Hepatocyte (in vitro differentiated cells): Measurements from ENCODE around the gene COQ5. TPM values are rescaled to one million over a fixed set of nuclear protein-coding genes. Genes with fewer than 3 reads are reported as not detected.

Experiments used
- DNase-seq: peaks from one replicate; pipeline ENCODE4 v3.0.0-alpha.2; 2016; ENCODE audit warnings: low spot score
- H2AFZ ChIP-seq: fragments of 200-600 bp; sonication (generic); 2 replicates; pipeline ENCODE4 v1.6.0; 2016; ENCODE audit warnings: antibody characterized with exemption, mild to moderate bottlenecking
- H3K27ac ChIP-seq: fragments of 200-600 bp; sonication (generic); 2 replicates; pipeline ENCODE4 v1.5.1; 2016; ENCODE audit warnings: mild to moderate bottlenecking
- H3K27me3 ChIP-seq: fragments of 200-600 bp; sonication (generic); 2 replicates; pipeline ENCODE4 v1.6.1; 2016
- H3K36me3 ChIP-seq: fragments of 200-600 bp; sonication (generic); replicated peaks from 2 replicates; pipeline ENCODE4 v1.5.1; 2016; ENCODE audit warnings: low read depth; ENCODE audit not compliant: insufficient read depth
- H3K4me1 ChIP-seq: fragments of 200-600 bp; sonication (generic); 2 replicates; pipeline ENCODE4 v1.5.1; 2016; ENCODE audit warnings: mild to moderate bottlenecking, moderate library complexity; ENCODE audit not compliant: insufficient read depth
- H3K4me2 ChIP-seq: fragments of 200-600 bp; sonication (generic); 2 replicates; pipeline ENCODE4 v1.6.0; 2016
- H3K4me3 ChIP-seq: fragments of 200-600 bp; sonication (generic); 2 replicates; pipeline ENCODE4 v1.5.1; 2016; ENCODE audit warnings: mild to moderate bottlenecking
- H3K79me2 ChIP-seq: fragments of 200-600 bp; sonication (generic); 2 replicates; pipeline ENCODE4 v1.6.0; 2017; ENCODE audit warnings: mild to moderate bottlenecking
- H3K9me2 ChIP-seq: fragments of 200-600 bp; sonication (generic); replicated peaks from 2 replicates; pipeline ENCODE4 v1.6.0; 2017; ENCODE audit warnings: mild to moderate bottlenecking; ENCODE audit not compliant: insufficient read depth
- H3K9me3 ChIP-seq: fragments of 200-600 bp; sonication (generic); 2 replicates; pipeline ENCODE4 v1.5.1; 2016; ENCODE audit warnings: low read depth, mild to moderate bottlenecking
- H4K20me1 ChIP-seq: fragments of 200-600 bp; sonication (generic); 2 replicates; pipeline ENCODE4 v1.6.0; 2016; ENCODE audit warnings: mild to moderate bottlenecking; ENCODE audit not compliant: insufficient read depth, poor library complexity, severe bottlenecking
- EZH2 ChIP-seq: fragments of 200-600 bp; sonication (generic); IDR thresholded peaks from 2 replicates; pipeline ENCODE4 v1.6.1; 2016; ENCODE audit warnings: antibody characterized with exemption, mild to moderate bottlenecking, borderline replicate concordance
- EZH2phosphoT487 ChIP-seq: fragments of 200-600 bp; sonication (generic); IDR thresholded peaks from one replicate; pipeline ENCODE4 v1.6.1; 2018; ENCODE audit warnings: antibody characterized with exemption, mild to moderate bottlenecking, low read depth, moderate library complexity; ENCODE audit not compliant: unreplicated experiment, severe bottlenecking
- WGBS: methylation state at CpG from one replicate; pipeline ENCODE4 v1.1.6; 2016; ENCODE audit warnings: low lambda C conversion rate; ENCODE audit errors: missing lambda C conversion rate; 5-methylcytosine and 5-hydroxymethylcytosine counted together
- polyA plus RNA-seq: library from polyadenylated mRNA; unstranded; fragments of >200 nt; fragmentation: Nextera tagmentation; extraction: Ambion mirVana; gene quantifications from 2 replicates; pipeline ENCODE4 v1.2.1, GENCODE V29; 2016
- total RNA-seq: library from RNA; depleted of rRNA; stranded (reverse); fragments of >200 nt; gene quantifications from 2 replicates; pipeline ENCODE4 v1.2.3, GENCODE V29; 2014
- TF ChIP-seq, protein P1 (sequence below): fragments of 200-600 bp; sonication (generic); IDR thresholded peaks from 2 replicates; pipeline ENCODE4 v1.5.1; 2016; ENCODE audit warnings: antibody characterized with exemption, mild to moderate bottlenecking; ENCODE audit not compliant: poor library complexity

The COQ5 gene
- total and polyA plus RNA-seq, 2 experiments from 2014 or later: 37.0 to 40.7 TPM

DNA sequence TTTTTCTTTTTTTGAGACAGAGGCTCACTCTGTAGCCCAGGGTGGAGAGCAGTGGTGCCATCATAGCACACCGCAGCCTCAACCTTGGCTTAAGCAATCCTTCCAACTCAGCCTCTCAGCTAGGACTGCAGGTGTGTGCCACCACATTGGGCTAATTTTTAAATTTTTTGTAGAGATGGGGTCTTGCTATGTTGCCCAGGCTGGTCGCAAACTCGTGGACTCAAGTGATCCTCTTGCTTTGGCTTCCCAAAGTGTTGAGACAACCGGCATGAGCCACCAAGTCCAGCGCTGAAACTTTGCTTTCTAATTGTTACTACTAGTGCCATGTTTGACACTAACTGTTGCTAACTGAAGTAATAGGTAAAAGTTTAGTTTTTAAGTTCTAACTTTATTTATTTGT is 13.2 kb upstream of the COQ5 start:
- H3K4me2 ChIP-seq: no peak overlapping the region
- H3K9me3 ChIP-seq: no peaks in the 10 kb centered on the region
- no peak overlapping the region for H3K27ac ChIP-seq
- no peaks in the 10 kb centered on the region for H3K36me3 ChIP-seq
- 98% methylated on average over 5 of the region's 5 CpGs for WGBS
- H2AFZ ChIP-seq: no peak overlapping the region
- peaks cover 99% of the 10 kb centered on the region for H4K20me1 ChIP-seq
- H3K27me3 ChIP-seq: no peaks in the 10 kb centered on the region
- TF ChIP-seq, protein P1, sequence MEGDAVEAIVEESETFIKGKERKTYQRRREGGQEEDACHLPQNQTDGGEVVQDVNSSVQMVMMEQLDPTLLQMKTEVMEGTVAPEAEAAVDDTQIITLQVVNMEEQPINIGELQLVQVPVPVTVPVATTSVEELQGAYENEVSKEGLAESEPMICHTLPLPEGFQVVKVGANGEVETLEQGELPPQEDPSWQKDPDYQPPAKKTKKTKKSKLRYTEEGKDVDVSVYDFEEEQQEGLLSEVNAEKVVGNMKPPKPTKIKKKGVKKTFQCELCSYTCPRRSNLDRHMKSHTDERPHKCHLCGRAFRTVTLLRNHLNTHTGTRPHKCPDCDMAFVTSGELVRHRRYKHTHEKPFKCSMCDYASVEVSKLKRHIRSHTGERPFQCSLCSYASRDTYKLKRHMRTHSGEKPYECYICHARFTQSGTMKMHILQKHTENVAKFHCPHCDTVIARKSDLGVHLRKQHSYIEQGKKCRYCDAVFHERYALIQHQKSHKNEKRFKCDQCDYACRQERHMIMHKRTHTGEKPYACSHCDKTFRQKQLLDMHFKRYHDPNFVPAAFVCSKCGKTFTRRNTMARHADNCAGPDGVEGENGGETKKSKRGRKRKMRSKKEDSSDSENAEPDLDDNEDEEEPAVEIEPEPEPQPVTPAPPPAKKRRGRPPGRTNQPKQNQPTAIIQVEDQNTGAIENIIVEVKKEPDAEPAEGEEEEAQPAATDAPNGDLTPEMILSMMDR: no peak
- TF ChIP-seq EZH2phosphoT487 (no peak), EZH2 (no peak)
- no peaks in the 10 kb centered on the region for H3K9me2 ChIP-seq
- DNase-seq: no peak
- H3K79me2 ChIP-seq: peaks cover 100% of the 10 kb centered on the region
- no peak overlapping the region for H3K4me3 ChIP-seq
- peaks cover 35% of the 10 kb centered on the region for H3K4me1 ChIP-seq

DNA sequence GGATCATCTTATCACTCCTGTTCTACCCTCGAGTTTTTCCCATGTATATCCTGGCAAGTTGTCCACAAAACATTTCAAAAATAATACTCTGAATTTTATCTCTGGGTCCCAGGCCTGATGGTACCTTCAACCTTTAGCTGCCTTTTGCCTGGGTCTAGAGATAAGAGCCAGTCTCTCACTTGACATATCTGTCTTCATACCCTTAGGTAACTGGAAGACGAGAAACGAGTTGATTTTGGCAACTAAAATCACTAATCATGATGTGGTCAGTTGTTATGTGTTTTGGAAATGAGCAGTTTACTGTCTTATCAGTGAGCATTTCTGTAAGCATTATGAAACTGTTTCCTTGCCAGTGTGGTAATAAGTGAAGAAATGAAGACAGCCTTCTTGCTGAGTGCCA is 11.5 kb upstream of the COQ5 start:
- H2AFZ ChIP-seq: no peak overlapping the region
- TF ChIP-seq EZH2phosphoT487: no peak
- TF ChIP-seq EZH2: no peak
- TF ChIP-seq, protein P1: no peak
- no peak overlapping the region for H3K4me3 ChIP-seq
- WGBS: 72% methylated on average over 3 of the region's 3 CpGs
- peaks cover 41% of the 10 kb centered on the region for H3K4me1 ChIP-seq
- H3K27ac ChIP-seq: peak overlapping the region; percentile 7
- H4K20me1 ChIP-seq: peaks cover 99% of the 10 kb centered on the region
- no peaks in the 10 kb centered on the region for H3K36me3 ChIP-seq
- H3K9me2 ChIP-seq: no peaks in the 10 kb centered on the region
- H3K9me3 ChIP-seq: no peaks in the 10 kb centered on the region
- peaks cover 100% of the 10 kb centered on the region for H3K79me2 ChIP-seq
- no peaks in the 10 kb centered on the region for H3K27me3 ChIP-seq
- no peak for DNase-seq
- H3K4me2 ChIP-seq: no peak overlapping the region

DNA sequence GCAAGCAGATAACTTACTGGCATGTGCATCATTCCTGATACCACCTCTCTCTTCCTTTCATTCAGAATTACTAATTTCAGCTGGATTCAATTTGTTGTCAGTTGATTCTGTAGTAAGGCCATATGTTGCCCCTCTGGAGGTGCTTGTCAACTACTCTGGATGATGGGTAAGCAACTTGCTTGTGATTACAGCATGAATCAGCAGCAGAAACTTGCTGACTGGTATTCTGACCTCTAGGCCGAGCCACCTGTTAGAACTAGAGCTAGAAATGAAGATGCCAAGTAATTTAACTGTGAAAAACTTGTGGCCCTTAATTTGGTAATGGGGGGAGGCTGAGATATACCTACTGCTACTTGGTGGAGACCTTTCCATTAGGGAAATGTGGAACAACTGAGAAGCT is 10.3 kb upstream of the COQ5 start:
- H4K20me1 ChIP-seq: peaks cover 97% of the 10 kb centered on the region
- no peaks in the 10 kb centered on the region for H3K9me3 ChIP-seq
- TF ChIP-seq EZH2phosphoT487 (no peak), EZH2 (no peak)
- TF ChIP-seq, protein P1: no peak
- no peaks in the 10 kb centered on the region for H3K27me3 ChIP-seq
- peak overlapping the region; percentile 62 for H3K27ac ChIP-seq
- H3K4me3 ChIP-seq: no peak overlapping the region
- no peak overlapping the region for H2AFZ ChIP-seq
- DNase-seq: no peak
- no peaks in the 10 kb centered on the region for H3K9me2 ChIP-seq
- H3K36me3 ChIP-seq: no peaks in the 10 kb centered on the region
- WGBS: 94% methylated on average over 1 of the region's 1 CpG
- H3K4me2 ChIP-seq: peak overlapping the region; percentile 88
- peaks cover 41% of the 10 kb centered on the region for H3K4me1 ChIP-seq
- peaks cover 100% of the 10 kb centered on the region for H3K79me2 ChIP-seq
